ENCODE results near the gene CYP3A7. TPM values are rescaled to one million over a fixed set of nuclear protein-coding genes. Genes with fewer than 3 reads are reported as not detected.

CYP3A7 gene
- total RNA-seq, 1 experiment from 2014 or later: not detected

GRCh38 chr7:99733003-99733402 is 2.0 kb downstream of the CYP3A7 start:
- Mint-ChIP-seq H3K4me3 (no peak overlapping the region), H3K9me3 (0 out of 2 replicates have a peak, but pooled peaks cover under 1% of the 10 kb centered on the region), H3K27me3 (ENCODE audit: low read depth) (peaks cover 3% of the 10 kb centered on the region; the same call in 1 of the 2 replicates), H3K36me3 (no peaks in the 10 kb centered on the region), H3K4me1 (peaks cover 11% of the 10 kb centered on the region), H3K27ac (no peak overlapping the region)
- DNase-seq (ENCODE audit: low spot score) (no peak), ATAC-seq (no peak)
- CTCF ChIA-PET: no interaction called here
- POLR2A ChIA-PET: no interaction called here
- TF ChIP-seq ZNF232 (CRISPR knock-in tag; IDR thresholded peaks at IDR 0.05) (no peak), STAT6 (CRISPR knock-in tag; conservative IDR thresholded peaks at IDR 0.05; ENCODE audit: low read depth) (no peak), PREB (CRISPR knock-in tag; IDR thresholded peaks at IDR 0.05; ENCODE audit: borderline replicate concordance) (no peak), ZNF671 (CRISPR knock-in tag; IDR thresholded peaks at IDR 0.05) (no peak), MLX (CRISPR knock-in tag; IDR thresholded peaks at IDR 0.05) (no peak), ZNF317 (CRISPR knock-in tag; IDR thresholded peaks at IDR 0.05; ENCODE audit: borderline replicate concordance, low read depth) (no peak), MXD4 (CRISPR knock-in tag; IDR thresholded peaks at IDR 0.05; ENCODE audit: borderline replicate concordance) (no peak), ZNF219 (CRISPR knock-in tag; IDR thresholded peaks at IDR 0.05; ENCODE audit: borderline replicate concordance) (no peak), NFATC4 (CRISPR knock-in tag; IDR thresholded peaks at IDR 0.05) (no peak), RORB (CRISPR knock-in tag; IDR thresholded peaks at IDR 0.05) (no peak), ATF2 (CRISPR knock-in tag; IDR thresholded peaks at IDR 0.05; ENCODE audit: borderline replicate concordance, low read depth) (no peak), ZNF425 (CRISPR knock-in tag; conservative IDR thresholded peaks at IDR 0.05) (no peak), TEAD4 (CRISPR knock-in tag; IDR thresholded peaks at IDR 0.05) (no peak), ATF1 (CRISPR knock-in tag; IDR thresholded peaks at IDR 0.05) (no peak)

GRCh38 chr7:99731638-99732374 is 3.2 kb downstream of the CYP3A7 start:
- TF ChIP-seq NR1H2 (CRISPR knock-in tag; IDR thresholded peaks at IDR 0.05): no peak
- TF ChIP-seq MAX (CRISPR knock-in tag; IDR thresholded peaks at IDR 0.05): no peak
- TF ChIP-seq ZNF512 (CRISPR knock-in tag; IDR thresholded peaks at IDR 0.05; ENCODE audit: borderline replicate concordance): no peak
- TF ChIP-seq MXD4 (CRISPR knock-in tag; IDR thresholded peaks at IDR 0.05; ENCODE audit: borderline replicate concordance): no peak
- no peak for TF ChIP-seq ZNF232 (CRISPR knock-in tag; IDR thresholded peaks at IDR 0.05)
- TF ChIP-seq ZNF532 (CRISPR knock-in tag; IDR thresholded peaks at IDR 0.05; ENCODE audit: borderline replicate concordance): no peak
- TF ChIP-seq ESRRA (CRISPR knock-in tag; IDR thresholded peaks at IDR 0.05; ENCODE audit: borderline replicate concordance): no peak
- H3K27me3 Mint-ChIP-seq (ENCODE audit: low read depth): peaks cover 3% of the 10 kb centered on the region; the same call in 1 of the 2 replicates
- H3K27ac Mint-ChIP-seq: no peak overlapping the region
- 0 out of 2 replicates have a peak, but pooled peaks cover 3% of the 10 kb centered on the region for H3K4me1 Mint-ChIP-seq
- no peak overlapping the region for H3K4me3 Mint-ChIP-seq
- DNase-seq (ENCODE audit: low spot score) (no peak), ATAC-seq (no peak)
- H3K36me3 Mint-ChIP-seq: no peaks in the 10 kb centered on the region
- POLR2A ChIA-PET: no interaction called here
- CTCF ChIA-PET: no interaction called here
- no peaks in the 10 kb centered on the region for H3K9me3 Mint-ChIP-seq

All from WTC11 (cell line).